ENCODE measurements around the gene ELMO1.
"Not testable (repeated sequence)": the region's sequence is repeated elsewhere in the genome, so short reads cannot be mapped to it uniquely, and the experiment has no call there.

ELMO1 gene

GRCh38 chr7:37160656-37161055 is 288.0 kb downstream of the ELMO1 start:
- no peak for DNase-seq

- DNase-seq: no peak
Observed at GRCh38 chr7:37153376-37153775, 295.3 kb downstream of the ELMO1 start.

GRCh38 chr7:37151741-37152413 is 296.8 kb downstream of the ELMO1 start:
- DNase-seq: no peak

GRCh38 chr7:37150856-37151255 is 297.8 kb downstream of the ELMO1 start:
- DNase-seq: no peak

GRCh38 chr7:37150180-37150579 is 298.5 kb downstream of the ELMO1 start:
- no peak for DNase-seq

- no peak for DNase-seq
Observed at GRCh38 chr7:37149773-37150124, 298.9 kb downstream of the ELMO1 start.

- DNase-seq: peak; percentile 15
Observed at GRCh38 chr7:37149051-37149772, 299.5 kb downstream of the ELMO1 start.

GRCh38 chr7:37145682-37146081 is 303.0 kb downstream of the ELMO1 start:
- DNase-seq: no peak

GRCh38 chr7:37144423-37144822 is 304.2 kb downstream of the ELMO1 start:
- no peak for DNase-seq

- DNase-seq: no peak
Observed at GRCh38 chr7:37142958-37143357, 305.7 kb downstream of the ELMO1 start.

- DNase-seq: no peak
Observed at GRCh38 chr7:37141742-37142141, 306.9 kb downstream of the ELMO1 start.

- DNase-seq: not testable (repeated sequence)
Observed at GRCh38 chr7:37133902-37134301, 314.8 kb downstream of the ELMO1 start.

GRCh38 chr7:37131855-37132254 is 316.8 kb downstream of the ELMO1 start:
- DNase-seq: no peak

GRCh38 chr7:37129035-37129425 is 319.6 kb downstream of the ELMO1 start:
- no peak for DNase-seq

GRCh38 chr7:37128327-37129034 is 320.2 kb downstream of the ELMO1 start:
- DNase-seq: no peak

- DNase-seq: no peak
Observed at GRCh38 chr7:37119296-37119860, 329.3 kb downstream of the ELMO1 start.

GRCh38 chr7:37118004-37118403 is 330.7 kb downstream of the ELMO1 start:
- no peak for DNase-seq

GRCh38 chr7:37117292-37117691 is 331.4 kb downstream of the ELMO1 start:
- no peak for DNase-seq

- DNase-seq: no peak
Observed at GRCh38 chr7:37116093-37116701, 332.5 kb downstream of the ELMO1 start.

- DNase-seq: no peak
Observed at GRCh38 chr7:37113661-37114355, 334.9 kb downstream of the ELMO1 start.

GRCh38 chr7:37112876-37113275 is 335.8 kb downstream of the ELMO1 start:
- DNase-seq: no peak

- DNase-seq: no peak
Observed at GRCh38 chr7:37112218-37112617, 336.4 kb downstream of the ELMO1 start.

- DNase-seq: no peak
Observed at GRCh38 chr7:37111459-37111858, 337.2 kb downstream of the ELMO1 start.

Measured in NCI-H2171 (cell line).